ENCODE results near the gene DUSP23. TPM values are rescaled to one million over a fixed set of nuclear protein-coding genes. Genes with fewer than 3 reads are reported as not detected.

The DUSP23 gene
- 51.5 to 79.9 TPM (median 73.4 TPM) in 5 replicates for total RNA-seq (2022; extraction: Qiagen RNA extraction; ENCODE audit: low read depth)

GRCh38 chr1:159780583-159781582 is at the start of gene DUSP23:
Gene DUSP23, plus strand, starts transcription at chr1:159780962. Its CDS starts 139 bp downstream, at chr1:159781101.

GRCh38 chr1:159802111-159802510 is 21.3 kb downstream of the DUSP23 start, which contains the start of gene FCRL6:
Gene FCRL6, plus strand, starts transcription at chr1:159802360. Its CDS starts 65 bp downstream, at chr1:159802425.

GRCh38 chr1:159826441-159827101 is 45.8 kb downstream of the DUSP23 start, which contains the start of gene SLAMF8:
Gene SLAMF8, plus strand, starts transcription at chr1:159826873. Its CDS starts 26 bp downstream, at chr1:159826899.

Other genes starting within 250 kb of the DUSP23 start
- gene OR10J5, start 245.0 kb upstream of the DUSP23 start, total RNA-seq (2022; extraction: Qiagen RNA extraction; ENCODE audit: low read depth): not detected in 5 replicates
- gene APCS, start 193.1 kb upstream of the DUSP23 start, total RNA-seq (2022; extraction: Qiagen RNA extraction; ENCODE audit: low read depth): not detected in 5 replicates
- not detected in 5 replicates for gene CRP, start 66.4 kb upstream of the DUSP23 start, total RNA-seq (2022; extraction: Qiagen RNA extraction; ENCODE audit: low read depth)
- not detected in 5 replicates for gene FCRL6, start 21.4 kb downstream of the DUSP23 start, total RNA-seq (2022; extraction: Qiagen RNA extraction; ENCODE audit: low read depth)
- not detected in 5 replicates for gene SLAMF8, start 45.9 kb downstream of the DUSP23 start, total RNA-seq (2022; extraction: Qiagen RNA extraction; ENCODE audit: low read depth)
- gene VSIG8, start 81.7 kb downstream of the DUSP23 start, total RNA-seq (2022; extraction: Qiagen RNA extraction; ENCODE audit: low read depth): 0.07 TPM in 1 of 5 replicates, not detected in the others
- 0.49 to 1.1 TPM (median 0.66 TPM) in 5 replicates for gene CFAP45, start 119.2 kb downstream of the DUSP23 start, total RNA-seq (2022; extraction: Qiagen RNA extraction; ENCODE audit: low read depth)
- 1,006 to 1,095 TPM (median 1,081 TPM) in 5 replicates for gene TAGLN2, start 144.5 kb downstream of the DUSP23 start, total RNA-seq (2022; extraction: Qiagen RNA extraction; ENCODE audit: low read depth)
- gene IGSF9, start 164.7 kb downstream of the DUSP23 start, total RNA-seq (2022; extraction: Qiagen RNA extraction; ENCODE audit: low read depth): 0.17 to 0.27 TPM (median 0.22 TPM) in 5 replicates
- 0.27 to 0.61 TPM (median 0.45 TPM) in 4 of 5 replicates, not detected in the other for gene SLAMF9, start 173.3 kb downstream of the DUSP23 start, total RNA-seq (2022; extraction: Qiagen RNA extraction; ENCODE audit: low read depth)